MV-4-11 (cell line): ENCODE measurements around the gene SIRT7.
"Not testable (repeated sequence)": the region's sequence is repeated elsewhere in the genome, so short reads cannot be mapped to it uniquely, and the experiment has no call there.

ENCODE experiments used
- DNase-seq: peaks from one replicate; lab custom pipeline; 2025; lab: John Stamatoyannopoulos, UW

The SIRT7 gene

DNA sequence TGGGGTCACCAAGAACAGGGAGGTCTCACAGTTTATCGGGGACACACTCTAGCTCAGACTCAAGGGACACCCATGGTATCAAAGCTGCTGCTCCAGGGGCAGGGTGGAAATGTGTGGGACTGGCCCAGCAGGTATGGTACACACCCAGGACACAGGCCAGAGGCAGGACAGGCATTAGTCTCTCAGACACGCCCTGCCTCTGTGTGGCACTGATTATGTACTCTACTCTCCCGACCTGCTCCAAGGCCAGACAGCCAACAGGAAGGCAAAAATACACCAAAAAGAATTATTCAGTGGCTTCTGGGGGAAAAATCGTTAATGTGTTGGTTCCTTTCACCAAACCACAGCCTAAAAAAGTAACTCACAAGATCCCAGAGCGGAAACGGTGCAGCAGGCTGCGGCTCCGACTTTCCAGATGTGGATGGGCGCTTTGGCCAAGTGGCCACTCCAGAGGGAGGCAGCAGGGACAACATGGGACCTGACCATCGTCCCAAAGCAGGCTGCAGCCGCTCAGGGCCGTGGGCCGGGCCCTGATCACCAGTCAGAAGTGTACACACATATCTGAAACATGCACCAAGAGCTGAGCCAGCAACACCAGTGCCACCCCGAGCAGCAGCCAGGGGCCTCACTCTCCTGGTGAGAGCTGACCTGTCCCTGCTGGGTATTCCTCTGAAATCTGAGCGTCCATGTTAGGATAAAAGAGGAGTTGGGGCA is 1.0 kb upstream of the SIRT7 start:
- peak; percentile 90 for DNase-seq

DNA sequence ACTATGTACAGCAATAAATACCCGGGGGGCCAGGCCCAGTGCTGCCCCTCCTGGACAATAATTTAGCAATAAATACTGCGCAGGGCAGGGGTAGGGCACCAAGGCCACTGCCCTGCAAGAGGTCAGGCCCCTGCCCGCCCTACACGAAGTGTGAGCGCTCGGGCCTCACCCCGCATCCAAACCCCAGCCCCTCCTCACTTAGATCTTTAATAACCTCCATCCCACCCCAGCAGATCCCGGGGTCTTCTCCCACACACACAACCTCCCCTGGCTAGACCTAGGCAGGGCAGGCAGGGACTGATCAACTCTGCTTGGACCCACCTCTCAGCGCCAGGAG is 325 bp upstream of the SIRT7 start:
- not testable (repeated sequence) for DNase-seq

DNA sequence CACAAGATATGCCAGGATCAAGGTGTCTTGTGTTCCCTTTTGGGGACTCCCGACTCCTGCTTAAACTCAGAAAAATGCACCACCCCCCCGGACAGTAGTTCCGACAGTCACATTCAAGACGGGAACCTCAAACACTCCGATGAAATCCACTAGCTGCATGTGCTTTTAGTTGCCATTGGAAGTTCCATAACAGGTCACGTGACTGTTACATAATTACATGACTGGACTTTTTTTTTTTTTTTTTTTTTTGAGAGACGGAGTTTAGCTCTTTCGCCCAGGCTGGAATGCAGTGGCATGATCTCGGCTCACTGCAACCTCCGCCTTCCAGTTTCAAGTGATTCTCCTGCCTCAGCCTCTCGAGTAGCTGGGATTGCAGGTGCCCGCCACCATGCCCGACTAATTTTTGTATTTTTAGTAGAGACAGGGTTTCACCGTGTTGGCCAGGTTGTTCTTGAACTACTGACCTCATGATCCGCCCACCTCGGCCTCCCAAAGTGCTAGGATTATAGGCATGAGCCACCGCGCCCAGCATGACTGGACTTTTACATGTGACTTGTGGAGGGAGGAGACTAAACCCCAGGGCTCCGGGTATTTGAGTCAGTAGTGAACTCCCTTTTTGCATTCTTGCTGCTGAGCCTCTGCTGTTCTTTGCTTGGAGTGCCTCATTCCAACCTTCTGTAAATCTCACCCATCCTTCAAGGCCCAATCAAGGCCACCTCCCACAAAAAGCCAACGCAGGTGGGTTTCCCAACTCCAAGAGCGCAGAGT is 1.6 kb downstream of the SIRT7 start:
- peak; percentile 39 for DNase-seq

DNA sequence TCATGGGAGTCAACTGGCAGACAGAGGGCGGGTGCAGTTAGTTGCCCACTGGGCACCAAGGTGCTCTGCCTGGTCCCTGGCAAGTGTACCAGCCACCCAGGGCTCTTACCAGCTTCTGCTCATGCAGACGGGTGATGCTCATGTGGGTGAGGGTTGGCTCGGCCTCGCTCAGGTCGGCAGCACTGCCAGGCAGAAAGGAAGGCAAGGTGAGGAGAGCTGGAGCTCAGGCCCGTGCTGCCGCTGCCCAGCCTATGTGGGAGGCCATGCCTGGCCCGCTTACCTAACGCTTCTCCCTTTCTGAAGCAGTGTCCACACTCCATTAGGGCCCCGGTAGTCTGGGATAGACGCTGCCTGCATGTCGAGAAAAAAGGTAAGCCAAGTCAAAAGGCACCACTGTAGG is 2.6 kb downstream of the SIRT7 start:
- DNase-seq, result no peak

DNA sequence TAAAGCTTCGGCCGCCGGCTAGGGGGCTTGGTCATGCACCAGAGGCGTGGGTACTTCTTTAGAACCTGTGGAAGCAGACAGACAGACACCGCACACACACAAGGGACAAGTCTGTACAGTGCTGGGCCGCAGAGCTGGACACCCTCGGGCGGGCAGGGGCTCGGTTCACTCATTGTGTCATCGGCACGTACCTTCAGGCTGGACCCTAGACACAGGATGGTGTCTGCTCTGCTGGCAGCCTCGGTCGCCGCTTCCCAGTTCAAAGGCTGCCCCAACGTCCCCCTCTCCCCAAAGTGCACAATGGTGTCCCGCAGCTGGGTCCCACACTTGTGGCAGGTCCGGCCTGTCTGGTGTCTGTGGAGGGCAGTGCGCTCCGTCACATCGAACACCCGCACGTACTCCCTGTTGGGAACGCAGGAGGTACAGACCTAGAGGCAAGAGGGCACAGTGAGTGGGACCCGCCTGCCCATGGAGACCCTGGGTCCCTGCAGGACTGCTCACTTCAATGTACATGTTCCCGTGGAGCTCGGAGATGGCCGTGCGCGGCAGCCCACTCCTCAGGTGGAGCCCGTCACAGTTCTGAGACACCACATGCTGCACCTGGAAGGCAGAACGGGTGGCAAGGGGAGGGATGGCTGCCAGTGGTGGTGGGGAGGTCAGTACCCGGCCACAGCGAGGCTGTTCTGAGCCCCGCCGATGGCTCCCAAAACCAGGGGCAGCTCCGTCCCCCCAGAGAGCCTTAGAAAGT is 3.7 kb downstream of the SIRT7 start:
- no peak for DNase-seq

DNA sequence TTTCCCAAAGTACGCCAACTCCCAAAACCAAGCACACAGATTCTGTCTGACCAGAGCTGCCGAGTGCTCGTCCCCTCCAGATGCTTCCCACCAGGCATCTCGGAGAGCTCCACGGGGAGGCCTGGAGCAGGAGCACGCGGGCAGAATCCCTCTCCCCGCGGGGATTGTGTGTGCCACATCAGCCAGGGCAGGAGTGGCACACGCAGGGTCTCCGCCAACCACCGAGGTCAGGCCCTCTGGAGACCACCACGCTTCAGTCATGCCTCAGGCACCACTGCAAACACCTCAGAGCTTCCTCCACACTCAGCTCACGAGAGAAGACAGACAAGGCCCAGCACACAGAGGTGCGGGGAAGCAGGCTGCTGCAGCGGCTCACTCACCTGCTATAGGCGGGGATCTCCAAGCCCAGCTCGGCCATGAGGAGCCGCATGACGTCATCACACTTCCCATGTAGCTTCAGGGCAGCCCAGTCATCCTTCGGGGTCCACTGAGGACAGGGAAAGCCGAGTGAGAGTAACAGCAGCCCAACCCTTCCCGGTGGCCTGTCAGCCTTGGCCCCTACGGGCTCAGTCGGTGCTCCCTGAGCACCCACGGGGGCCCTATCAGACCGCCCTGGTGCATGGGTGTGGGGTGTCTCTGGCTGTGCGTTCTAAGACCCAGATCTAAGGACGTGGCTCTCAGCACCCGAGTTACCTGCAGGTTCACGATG is 4.4 kb downstream of the SIRT7 start:
- DNase-seq, result no peak

DNA sequence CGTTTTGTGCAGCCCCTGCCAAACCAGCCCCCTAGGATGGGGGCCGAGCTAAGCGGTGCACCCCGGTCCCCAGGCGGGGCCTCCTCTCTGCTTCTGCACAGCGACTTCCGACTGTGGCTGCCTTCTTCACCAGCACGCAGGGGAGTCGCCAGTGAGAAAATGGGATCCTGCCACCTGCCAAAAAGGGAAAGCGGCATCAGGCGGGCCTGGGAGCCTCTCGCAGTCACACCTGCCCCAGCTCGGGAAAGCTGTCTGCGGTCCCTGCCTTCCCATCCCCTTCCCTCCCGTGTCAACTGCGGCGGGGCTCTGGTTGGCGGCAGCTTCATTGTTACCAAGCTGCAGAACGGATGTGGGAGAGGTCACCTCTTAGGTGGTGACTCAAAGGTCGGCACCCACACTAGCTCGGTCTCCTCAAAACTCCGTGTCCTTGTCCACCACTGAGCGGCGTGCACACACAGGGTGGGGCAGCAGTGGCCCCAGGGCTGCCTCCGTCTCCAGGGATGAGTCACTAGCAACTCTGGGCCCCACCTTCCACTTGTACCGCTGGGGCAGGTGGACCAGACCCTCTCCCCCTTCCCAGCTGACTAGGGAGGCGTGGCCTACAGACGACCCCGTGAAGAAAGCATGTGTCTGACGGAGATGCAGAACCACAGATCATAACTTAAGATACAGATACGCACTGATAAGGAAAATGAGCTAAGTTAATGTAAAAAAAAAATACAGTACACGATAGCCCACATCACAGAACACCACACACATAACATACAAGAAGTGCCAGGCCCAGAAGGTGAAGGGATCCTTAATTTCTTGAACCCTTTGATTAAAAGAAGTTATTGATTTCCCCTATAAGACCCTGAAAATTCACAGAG is 5.3 kb downstream of the SIRT7 start:
- no peak for DNase-seq

DNA sequence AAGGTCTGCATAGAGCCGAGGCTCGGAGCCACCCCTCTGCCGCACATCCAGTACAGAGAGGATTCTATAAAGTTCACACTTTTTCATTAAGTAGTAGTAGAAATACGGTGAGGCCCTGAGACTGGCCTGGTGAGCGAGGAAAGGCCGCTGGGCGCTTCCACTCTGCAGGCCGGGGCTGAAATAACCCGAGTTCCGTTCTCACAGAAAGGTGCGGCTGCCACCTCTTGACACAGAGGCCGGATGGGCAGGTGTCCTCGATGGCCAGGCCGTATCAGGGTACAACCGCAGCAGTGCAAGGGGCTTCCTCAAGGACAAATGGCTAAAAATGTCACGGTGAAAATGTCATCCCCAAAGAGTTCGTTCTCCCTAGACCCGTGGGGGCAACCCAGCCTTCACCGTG is 6.0 kb downstream of the SIRT7 start:
- DNase-seq, result no peak

DNA sequence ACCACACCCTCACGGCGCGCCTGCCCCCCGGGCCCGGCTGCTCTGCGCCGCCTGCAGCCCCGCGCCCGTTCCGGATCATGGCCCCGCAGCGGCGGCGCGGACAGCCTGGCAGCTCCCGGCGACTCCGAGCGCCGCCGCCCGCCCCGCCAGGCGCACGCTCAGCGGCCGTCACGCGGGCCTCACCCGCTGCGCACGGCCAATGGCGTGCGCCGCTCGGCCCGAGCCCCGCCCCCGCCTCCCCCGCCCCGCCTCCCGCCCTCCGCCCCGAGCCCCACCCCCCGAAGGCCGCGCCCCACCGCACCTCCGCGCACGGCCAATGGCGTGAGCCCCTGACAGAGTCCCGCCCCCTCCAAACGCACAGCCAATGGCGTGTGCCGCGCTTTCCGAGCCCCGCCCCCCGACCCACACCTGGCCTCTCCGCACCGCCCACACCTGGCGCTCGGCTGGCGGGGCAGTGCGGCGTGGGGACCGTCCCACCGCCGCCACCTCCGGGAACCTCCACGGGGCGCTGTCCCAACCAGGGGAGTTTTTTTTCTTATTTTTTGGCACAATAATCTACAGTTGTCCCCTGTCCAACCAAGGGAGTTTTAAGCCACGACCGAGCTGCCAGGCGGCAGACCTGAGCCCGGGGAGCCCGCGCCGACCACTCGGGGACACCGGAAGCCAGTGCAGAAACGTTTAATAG is 6.6 kb downstream of the SIRT7 start, which contains the start of gene PCYT2:
TSS of gene PCYT2 (minus strand) at position 123 of the 685 bp plus-strand sequence. CDS start at position 79, 44 bp downstream.
- peak; percentile 70 for DNase-seq

DNA sequence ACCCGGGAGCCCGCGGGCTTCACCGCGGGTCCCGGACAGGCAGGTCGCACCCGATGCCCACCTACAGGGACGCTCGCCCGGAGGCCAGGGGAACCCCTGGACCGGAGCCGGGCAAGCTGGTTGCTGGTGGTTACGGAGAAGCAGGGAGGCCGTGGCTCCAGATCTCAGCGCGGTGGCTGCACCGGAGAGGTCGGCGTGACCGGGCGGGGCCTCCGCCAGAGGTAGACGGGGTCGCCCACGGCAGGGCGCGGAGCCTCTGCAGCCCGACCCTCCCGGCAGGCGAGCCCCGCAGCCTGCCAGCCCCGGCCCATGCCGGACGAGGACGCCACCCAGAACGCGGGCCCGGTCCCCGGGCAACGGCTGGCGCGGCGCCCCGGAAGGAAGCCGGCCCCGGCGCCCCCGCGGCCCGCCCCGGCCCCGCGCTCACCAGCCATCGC is 7.1 kb downstream of the SIRT7 start:
- DNase-seq, result no peak

DNA sequence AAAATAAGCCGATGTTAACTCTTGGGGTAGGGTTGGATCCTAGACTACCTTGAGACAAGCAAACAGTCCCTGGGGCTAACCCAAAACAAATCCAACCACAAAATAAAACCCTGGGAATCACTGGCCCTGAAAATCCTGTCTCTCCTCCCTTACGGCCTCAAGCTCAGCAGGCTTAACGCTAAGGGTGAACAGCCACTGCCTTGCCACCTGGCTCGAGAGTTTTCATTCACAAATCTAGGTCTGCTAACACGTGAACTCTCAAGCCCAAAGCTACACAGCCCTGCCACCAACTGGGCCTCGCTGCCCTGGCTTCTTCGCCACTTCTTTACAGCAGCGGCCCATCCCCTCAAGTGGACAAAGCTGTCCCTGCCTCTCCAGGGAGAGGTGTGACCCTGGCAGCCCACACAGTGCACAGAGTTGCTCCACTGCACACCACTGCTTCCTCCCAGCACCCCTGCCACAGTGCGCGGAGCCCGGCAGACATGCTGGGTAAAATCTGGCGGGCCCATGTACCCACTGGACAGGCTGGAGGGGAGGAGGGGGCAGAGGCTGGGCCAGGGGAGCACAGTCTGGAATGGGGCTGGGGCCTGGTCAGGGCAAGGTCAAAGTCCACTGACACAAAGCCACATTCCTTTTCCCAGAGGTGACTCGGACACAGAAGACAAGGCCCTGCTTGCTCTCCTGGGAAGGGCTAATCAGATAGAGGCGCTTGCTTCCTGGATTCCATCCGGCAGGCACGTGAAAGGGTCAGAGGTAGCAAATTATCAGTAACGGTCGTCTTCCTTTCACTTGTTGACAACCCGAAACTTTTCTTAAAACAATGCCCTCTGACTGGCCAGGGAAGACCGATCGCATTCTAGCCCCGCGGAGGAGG is 7.8 kb downstream of the SIRT7 start:
- DNase-seq, result no peak

DNA sequence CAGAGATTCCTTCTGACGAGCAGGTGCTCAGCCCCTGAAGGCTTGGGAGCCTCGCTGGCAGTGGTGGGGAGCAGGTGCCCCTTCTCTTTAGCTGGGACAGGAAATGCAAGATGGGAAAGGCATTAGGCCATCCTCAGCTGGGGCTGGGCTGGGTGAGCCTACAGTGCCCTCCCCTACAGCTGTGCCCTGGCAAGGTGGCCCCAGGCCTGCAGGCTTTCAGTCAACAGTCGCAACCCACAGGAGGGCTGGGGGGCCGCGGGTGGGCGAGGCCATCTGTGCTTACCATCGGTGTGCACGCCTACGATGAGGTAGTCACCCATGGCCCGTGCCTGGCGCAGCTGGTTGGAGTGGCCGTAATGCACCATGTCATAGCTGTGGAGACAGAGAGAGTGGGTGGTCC is 8.7 kb downstream of the SIRT7 start:
- no peak for DNase-seq

DNA sequence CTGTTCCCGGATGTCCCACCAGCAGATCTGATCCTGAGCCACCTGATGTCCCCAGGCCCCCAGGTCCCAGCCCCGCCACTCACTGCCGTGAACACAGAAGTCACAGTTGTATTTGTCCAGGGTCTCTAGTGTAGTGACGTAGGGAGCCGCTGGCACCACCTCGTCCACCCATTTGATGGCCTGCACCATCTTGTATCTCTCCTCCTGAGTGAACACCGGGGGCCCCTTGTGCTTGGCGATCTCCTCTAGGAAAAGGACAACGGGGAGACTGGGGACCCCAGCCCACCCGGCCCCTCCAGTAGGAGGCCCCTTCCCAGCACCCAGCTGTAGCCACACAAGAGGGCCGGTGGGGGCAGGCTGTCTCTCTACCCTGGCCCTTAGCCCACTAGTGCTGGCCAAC is 9.2 kb downstream of the SIRT7 start:
- no peak for DNase-seq

DNA sequence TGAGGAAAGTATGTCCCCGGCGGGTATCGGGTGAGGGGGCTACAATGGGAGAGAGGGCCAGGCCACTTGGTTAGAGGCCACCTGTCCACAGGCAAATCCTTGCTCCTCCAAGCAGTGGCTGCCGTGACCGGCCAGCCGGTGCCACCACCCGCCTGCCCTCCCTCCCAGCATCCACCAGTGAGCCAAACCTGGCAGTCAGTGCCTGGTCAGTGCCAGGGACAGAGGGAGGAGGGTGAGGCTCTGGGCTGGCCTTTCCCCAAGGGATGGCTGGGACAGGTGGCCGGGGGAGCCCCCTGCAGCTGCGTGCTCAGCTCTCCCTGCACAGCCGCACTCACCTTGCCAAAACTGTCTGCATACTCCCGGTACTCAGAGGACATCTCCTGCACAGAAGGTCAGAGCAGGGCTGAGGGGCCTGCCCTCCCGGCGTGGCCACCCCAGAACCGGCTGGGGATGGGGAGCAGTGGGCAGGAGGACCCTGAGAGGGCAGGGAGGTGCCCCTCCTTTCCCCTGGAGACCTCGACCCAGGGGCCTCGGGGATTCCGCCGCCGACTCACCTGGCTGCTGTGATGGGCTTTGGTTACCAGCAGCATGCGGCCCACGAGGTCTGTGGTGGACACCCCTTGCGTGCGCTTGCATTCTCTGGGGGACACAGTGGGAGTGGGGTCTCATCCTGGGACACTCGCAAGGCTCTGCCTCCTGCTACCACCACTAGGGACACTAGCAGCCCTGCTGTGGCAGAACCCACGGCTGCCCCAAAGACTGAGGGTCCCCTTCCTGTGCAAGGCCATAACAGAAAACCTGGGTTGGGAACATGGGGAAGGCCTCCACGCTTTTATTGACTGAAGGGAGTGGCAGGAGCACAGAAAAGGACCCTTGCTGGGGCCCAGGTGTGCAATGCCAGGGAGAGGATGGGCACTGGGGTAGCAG is 10.5 kb downstream of the SIRT7 start:
- no peak for DNase-seq

DNA sequence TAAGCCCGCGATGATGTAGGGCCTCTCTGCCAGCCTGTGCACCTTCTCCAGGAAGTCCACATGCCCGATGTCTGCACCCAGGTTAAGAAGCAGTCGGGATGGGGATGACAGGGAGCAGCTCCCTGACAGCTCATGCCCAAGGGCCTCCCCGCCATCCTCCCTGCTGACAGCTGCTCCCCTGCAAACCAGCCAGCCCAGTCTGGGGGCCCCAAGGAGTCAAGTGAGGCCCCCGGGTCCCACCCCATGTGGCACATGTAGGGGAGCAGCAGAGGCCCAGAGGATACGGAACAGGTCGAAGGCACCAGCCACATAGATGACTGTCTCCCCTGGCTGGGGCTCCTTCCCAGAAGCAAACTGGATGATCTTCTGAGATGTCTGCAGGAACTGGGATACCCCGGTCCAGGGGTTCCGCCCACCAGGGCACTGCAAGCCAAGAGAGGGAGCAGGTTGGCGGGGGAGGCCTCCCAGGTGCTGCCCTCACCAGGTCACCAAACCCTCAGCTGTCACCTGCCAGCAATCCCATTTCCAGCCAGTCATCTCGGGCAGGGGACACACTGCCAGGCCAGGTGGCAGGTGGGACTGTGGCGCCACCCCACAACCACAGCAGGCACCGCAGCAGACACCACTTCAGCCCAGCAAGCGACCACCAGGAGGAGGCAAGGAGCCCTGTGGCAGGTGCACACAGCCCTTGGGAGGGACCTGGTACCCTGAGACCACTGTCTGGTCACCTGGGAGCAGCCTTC is 11.3 kb downstream of the SIRT7 start:
- no peak for DNase-seq

DNA sequence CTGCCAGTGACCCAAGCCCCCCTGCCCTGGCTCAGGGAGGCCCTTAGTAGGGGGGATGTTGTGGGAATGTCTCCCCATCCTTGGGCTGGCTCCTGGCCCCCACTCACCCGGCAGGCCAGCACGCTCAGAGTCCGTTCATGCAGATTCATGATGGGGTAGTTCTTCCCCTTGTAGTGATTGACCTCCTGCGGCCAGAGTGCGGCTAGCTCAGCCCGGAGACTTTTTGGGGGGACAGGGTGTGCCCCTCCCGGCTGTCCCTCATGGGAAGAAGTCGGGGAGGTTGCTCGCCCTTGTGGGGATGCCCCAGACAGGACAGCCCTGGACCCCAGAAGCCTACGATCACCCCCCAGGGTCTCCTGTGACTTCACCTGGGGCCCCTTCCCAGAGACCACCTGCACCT is 12.0 kb downstream of the SIRT7 start:
- no peak for DNase-seq

DNA sequence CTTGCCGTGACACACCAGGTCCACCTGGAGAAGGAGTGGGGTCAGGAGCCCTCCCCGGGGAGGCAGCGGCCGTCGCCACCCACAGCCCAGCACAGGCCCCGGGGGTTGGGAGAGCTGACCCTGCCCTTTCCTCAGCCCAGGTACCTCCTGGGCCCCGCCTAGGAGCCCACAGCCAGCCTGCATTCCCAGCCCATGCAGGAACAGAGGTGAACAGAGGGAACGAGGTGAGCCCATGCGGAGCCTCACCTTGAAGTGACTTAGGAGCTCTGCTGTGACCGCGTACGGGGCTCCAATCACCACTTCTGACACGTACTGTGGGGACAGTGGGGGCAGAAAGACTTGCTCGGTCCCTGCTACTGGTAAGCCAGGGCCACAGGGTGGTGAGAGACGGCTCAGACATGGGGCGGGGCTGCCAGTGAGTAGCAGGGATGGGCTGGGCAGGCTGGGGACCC is 12.5 kb downstream of the SIRT7 start:
- DNase-seq, result no peak
